Loucy (cell line): ENCODE data around the gene ARHGDIB.
A peak's percentile ranks its signal among the peaks of the same experiment; 100 is the strongest.

ENCODE experiments used
- H2AFZ ChIP-seq: fragments of 200-600 bp; sonication (generic); 2 replicates; pipeline ENCODE4 v1.6.0; 2016; ENCODE audit warnings: antibody characterized with exemption, mild to moderate bottlenecking, low read length, moderate library complexity
- H3F3A ChIP-seq: fragments of 200-600 bp; 2 replicates; pipeline ENCODE4 v1.6.0; 2016; ENCODE audit warnings: antibody characterized with exemption, low read depth, mild to moderate bottlenecking
- H3K27me3 ChIP-seq: fragments of 200-600 bp; sonication (generic); 2 replicates; pipeline ENCODE4 v1.6.1; 2014; ENCODE audit warnings: low read length, mild to moderate bottlenecking; ENCODE audit not compliant: insufficient read depth, poor library complexity, severe bottlenecking
- H3K36me3 ChIP-seq: fragments of 200-600 bp; sonication (generic); 2 replicates; pipeline ENCODE4 v1.6.1; 2016; ENCODE audit warnings: low read length; ENCODE audit not compliant: insufficient read depth
- H3K4me1 ChIP-seq: fragments of 200-600 bp; sonication (generic); 2 replicates; pipeline ENCODE4 v1.5.1; 2014; ENCODE audit warnings: low read length, mild to moderate bottlenecking; ENCODE audit not compliant: insufficient read depth, poor library complexity, severe bottlenecking
- H3K4me2 ChIP-seq: fragments of 200-600 bp; sonication (generic); 2 replicates; pipeline ENCODE4 v1.6.0; 2014; ENCODE audit warnings: antibody characterized with exemption, low read length, low read depth, mild to moderate bottlenecking; ENCODE audit not compliant: poor library complexity, severe bottlenecking
- H3K4me3 ChIP-seq: fragments of 200-600 bp; sonication (generic); 2 replicates; pipeline ENCODE4 v1.5.1; 2014; ENCODE audit warnings: low read length, mild to moderate bottlenecking, mixed read lengths; ENCODE audit not compliant: poor library complexity, severe bottlenecking
- H3K79me2 ChIP-seq: fragments of 200-600 bp; sonication (generic); 2 replicates; pipeline ENCODE4 v1.6.1; 2014; ENCODE audit warnings: low read length; ENCODE audit not compliant: insufficient read depth
- H3K9ac ChIP-seq: fragments of 200-600 bp; sonication (generic); 2 replicates; pipeline ENCODE4 v1.6.0; 2014; ENCODE audit warnings: mild to moderate bottlenecking, low read depth, low read length, moderate library complexity; ENCODE audit not compliant: poor library complexity, severe bottlenecking
- H3K9me2 ChIP-seq: fragments of 200-600 bp; sonication (generic); replicated peaks from 2 replicates; pipeline ENCODE4 v1.6.1; 2016; ENCODE audit warnings: low read depth, low read length, mixed read lengths
- H3K9me3 ChIP-seq: fragments of 200-600 bp; sonication (generic); 2 replicates; pipeline ENCODE4 v1.6.1; 2014; ENCODE audit warnings: mild to moderate bottlenecking, antibody characterized with exemption, low read length, low read depth; ENCODE audit not compliant: insufficient read depth
- H4K20me1 ChIP-seq: fragments of 200-600 bp; sonication (generic); 2 replicates; pipeline ENCODE4 v1.6.0; 2014; ENCODE audit warnings: antibody characterized with exemption, low read length, mild to moderate bottlenecking; ENCODE audit not compliant: insufficient read depth, poor library complexity, severe bottlenecking
- EZH2phosphoT487 ChIP-seq: fragments of 200-600 bp; IDR thresholded peaks from 2 replicates; pipeline ENCODE4 v1.6.1; 2018; ENCODE audit warnings: antibody characterized with exemption, mild to moderate bottlenecking, moderate library complexity, borderline replicate concordance
- TF ChIP-seq, protein P1 (sequence below): fragments of 200-600 bp; sonication (generic); conservative IDR thresholded peaks from 2 replicates; pipeline ENCODE4 v1.5.1; 2014; ENCODE audit warnings: mild to moderate bottlenecking, antibody characterized with exemption, low read length

Gene ARHGDIB

DNA sequence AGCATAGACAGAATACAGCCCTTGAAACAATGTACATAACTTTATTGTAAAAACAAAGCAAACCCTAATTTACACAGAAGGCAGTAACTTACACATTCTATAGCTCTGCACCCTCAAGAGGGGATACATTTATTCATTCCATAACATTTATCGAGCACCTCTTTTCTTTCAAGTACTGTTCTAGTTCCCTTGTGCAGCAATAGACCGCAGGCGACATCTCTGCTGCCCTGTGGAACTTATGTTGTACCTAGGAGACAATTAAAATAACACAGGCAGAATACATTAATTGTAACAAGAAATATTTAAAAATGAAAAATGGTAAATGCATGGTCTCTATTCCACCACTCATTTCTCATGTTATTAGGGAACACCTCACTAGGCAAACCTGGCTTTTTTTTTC is 1.4 kb upstream of the ARHGDIB start:
- Histone ChIP-seq H3K79me2 (peaks cover 59% of the 10 kb centered on the region), H3K36me3 (peaks cover 9% of the 10 kb centered on the region; the same call in 1 of the 2 replicates), H3K9ac (peak overlapping the region; percentile 99), H3K27me3 (peaks cover 9% of the 10 kb centered on the region), H3K9me3 (no peaks in the 10 kb centered on the region), H3K4me2 (peak overlapping the region; percentile 93), H3K4me1 (peaks cover 64% of the 10 kb centered on the region), H2AFZ (no peak overlapping the region; the same call in 1 of the 2 replicates), H3K9me2 (no peaks in the 10 kb centered on the region), H3K4me3 (peak overlapping the region; percentile 79), H3F3A (peaks cover 19% of the 10 kb centered on the region; the same call in 1 of the 2 replicates), H4K20me1 (peaks cover 30% of the 10 kb centered on the region)
- no peak for TF ChIP-seq EZH2phosphoT487
- TF ChIP-seq, protein P1, sequence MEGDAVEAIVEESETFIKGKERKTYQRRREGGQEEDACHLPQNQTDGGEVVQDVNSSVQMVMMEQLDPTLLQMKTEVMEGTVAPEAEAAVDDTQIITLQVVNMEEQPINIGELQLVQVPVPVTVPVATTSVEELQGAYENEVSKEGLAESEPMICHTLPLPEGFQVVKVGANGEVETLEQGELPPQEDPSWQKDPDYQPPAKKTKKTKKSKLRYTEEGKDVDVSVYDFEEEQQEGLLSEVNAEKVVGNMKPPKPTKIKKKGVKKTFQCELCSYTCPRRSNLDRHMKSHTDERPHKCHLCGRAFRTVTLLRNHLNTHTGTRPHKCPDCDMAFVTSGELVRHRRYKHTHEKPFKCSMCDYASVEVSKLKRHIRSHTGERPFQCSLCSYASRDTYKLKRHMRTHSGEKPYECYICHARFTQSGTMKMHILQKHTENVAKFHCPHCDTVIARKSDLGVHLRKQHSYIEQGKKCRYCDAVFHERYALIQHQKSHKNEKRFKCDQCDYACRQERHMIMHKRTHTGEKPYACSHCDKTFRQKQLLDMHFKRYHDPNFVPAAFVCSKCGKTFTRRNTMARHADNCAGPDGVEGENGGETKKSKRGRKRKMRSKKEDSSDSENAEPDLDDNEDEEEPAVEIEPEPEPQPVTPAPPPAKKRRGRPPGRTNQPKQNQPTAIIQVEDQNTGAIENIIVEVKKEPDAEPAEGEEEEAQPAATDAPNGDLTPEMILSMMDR: no peak

DNA sequence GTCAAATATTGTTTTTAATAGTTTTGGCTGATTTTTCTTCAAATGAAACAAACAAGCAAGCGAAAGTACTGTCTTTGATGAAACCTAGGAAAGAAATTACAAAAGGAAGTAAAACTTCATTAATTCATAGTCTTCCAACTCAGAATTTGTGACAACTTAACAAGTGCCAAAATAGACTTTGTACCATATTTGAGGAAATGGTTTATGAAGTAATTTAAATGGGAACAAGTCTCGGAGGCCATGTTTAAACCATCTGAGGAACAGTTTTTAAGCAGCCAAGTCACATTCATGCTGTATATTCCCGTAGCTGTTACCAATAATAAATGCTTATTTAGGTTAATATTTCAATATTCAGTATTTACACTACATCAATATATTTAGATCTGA is 745 bp upstream of the ARHGDIB start:
- Histone ChIP-seq H3K36me3 (peaks cover 9% of the 10 kb centered on the region; the same call in 1 of the 2 replicates), H3K9ac (peak overlapping the region; percentile 99), H4K20me1 (peaks cover 36% of the 10 kb centered on the region), H3K4me1 (peaks cover 66% of the 10 kb centered on the region), H3K4me2 (peak overlapping the region; percentile 93), H3K79me2 (peaks cover 66% of the 10 kb centered on the region), H3K4me3 (peak overlapping the region; percentile 79), H3K27me3 (peaks cover 9% of the 10 kb centered on the region), H3K9me2 (no peaks in the 10 kb centered on the region), H2AFZ (no peak overlapping the region; the same call in 1 of the 2 replicates), H3F3A (peaks cover 19% of the 10 kb centered on the region; the same call in 1 of the 2 replicates), H3K9me3 (no peaks in the 10 kb centered on the region)
- no peak for TF ChIP-seq EZH2phosphoT487
- TF ChIP-seq, protein P1: no peak

DNA sequence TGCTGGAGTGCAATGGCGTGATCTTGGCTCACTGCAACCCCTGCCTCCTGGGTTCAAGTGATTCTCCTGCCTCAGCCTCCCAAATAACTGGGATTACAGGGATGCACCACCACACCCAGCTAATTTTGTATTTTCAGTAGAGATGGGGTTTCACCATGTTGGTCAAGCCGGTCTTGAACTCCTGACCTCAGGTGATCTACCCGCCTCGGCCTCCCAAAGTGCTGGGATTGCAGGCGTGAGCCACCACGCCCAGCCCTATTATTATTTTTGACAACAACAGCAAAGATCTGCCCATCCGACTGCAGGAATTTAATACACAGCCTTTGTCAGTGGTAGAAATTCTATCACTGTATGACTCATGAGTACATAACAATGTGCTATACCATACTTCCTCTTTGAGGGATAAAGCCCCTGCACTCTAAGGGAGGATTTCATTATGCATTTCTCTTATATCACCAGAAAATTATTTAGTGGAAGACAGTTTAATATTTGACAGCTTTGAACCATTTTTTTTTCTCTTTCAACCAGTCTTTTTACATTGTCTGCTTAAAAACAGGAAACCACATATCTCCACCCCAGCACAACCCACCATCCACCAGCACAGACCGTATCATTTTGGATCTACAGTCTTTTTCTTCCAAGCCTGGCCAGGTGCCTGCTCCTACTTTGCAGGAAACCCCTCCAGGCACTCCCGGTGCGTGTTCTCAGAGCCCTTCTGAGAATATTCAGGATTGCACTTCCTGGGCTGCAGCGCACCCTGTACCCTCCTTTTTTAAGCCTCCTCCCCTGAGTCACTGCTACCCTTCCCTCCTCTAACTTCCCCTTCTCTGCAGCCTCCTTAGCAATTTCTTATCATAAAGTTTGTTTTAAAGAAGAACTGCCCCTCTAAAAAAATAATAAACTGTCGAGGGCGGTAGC is 594 bp downstream of the ARHGDIB start:
- Histone ChIP-seq H3K4me3 (peak overlapping the region; percentile 79), H4K20me1 (peaks cover 50% of the 10 kb centered on the region), H3K27me3 (peaks cover 9% of the 10 kb centered on the region), H3K9me3 (no peaks in the 10 kb centered on the region), H3K79me2 (peaks cover 79% of the 10 kb centered on the region), H3K9me2 (no peaks in the 10 kb centered on the region), H3K36me3 (peaks cover 9% of the 10 kb centered on the region; the same call in 1 of the 2 replicates), H3F3A (peaks cover 19% of the 10 kb centered on the region; the same call in 1 of the 2 replicates), H3K9ac (peak overlapping the region; percentile 99), H3K4me2 (peak overlapping the region; percentile 93), H2AFZ (no peak overlapping the region), H3K4me1 (peaks cover 75% of the 10 kb centered on the region)
- TF ChIP-seq, protein P1: no peak
- no peak for TF ChIP-seq EZH2phosphoT487
